ENCODE measurements around the gene CCBE1. TPM values are rescaled to one million over a fixed set of nuclear protein-coding genes. Genes with fewer than 3 reads are reported as not detected.
"Not testable (repeated sequence)": the region's sequence is repeated elsewhere in the genome, so short reads cannot be mapped to it uniquely, and the experiment has no call there.

The CCBE1 gene
- total and polyA plus RNA-seq, 7 donors = 0.23 to 61.1 (median 38.9) TPM

DNA sequence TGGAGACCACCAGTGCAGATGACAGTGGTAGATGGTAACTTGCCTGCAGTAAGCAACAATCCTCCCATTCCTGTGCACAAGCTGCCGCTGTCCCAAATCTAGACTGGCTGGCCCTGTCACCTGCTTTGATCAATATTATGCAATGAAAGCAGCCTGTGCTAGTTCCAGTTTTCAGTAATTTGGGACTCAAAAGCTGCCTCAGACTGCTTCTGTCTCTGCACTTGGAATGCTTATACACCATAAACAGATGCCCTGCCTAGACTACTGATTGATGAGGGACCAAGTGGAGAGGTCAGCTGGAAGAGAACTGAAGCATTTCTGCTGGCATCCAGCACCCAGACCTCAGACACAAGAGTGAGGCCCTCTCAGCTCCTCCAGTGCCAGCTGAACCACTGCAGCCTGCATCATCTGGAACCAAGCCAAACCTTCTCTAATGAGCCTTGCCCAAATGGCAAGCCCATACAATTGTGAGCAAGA is 24.9 kb downstream of the CCBE1 start:
- no peak overlapping the region for H3K4me3 ChIP-seq

DNA sequence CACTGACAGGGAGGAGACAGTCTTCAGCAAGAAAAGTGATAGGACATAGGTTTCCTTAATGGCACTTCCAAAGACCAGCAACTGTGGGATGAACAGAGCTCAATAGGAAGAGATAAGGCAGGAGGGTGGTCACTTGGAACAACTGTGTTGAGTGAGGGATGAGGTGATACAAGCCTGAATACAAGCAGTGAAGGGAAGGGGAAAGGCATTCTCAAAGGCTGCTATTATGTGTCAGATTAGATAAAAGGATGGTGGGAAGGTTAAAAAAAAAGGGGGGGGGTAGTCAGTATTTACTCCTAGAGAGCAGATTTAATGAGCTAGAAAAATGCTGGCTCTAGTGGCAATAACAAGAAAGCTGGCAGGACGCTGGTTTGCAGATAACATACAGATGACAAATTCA is 25.7 kb downstream of the CCBE1 start:
- no peak for TF ChIP-seq EP300 (IDR thresholded peaks at IDR 0.05)
- TF ChIP-seq, protein P1, sequence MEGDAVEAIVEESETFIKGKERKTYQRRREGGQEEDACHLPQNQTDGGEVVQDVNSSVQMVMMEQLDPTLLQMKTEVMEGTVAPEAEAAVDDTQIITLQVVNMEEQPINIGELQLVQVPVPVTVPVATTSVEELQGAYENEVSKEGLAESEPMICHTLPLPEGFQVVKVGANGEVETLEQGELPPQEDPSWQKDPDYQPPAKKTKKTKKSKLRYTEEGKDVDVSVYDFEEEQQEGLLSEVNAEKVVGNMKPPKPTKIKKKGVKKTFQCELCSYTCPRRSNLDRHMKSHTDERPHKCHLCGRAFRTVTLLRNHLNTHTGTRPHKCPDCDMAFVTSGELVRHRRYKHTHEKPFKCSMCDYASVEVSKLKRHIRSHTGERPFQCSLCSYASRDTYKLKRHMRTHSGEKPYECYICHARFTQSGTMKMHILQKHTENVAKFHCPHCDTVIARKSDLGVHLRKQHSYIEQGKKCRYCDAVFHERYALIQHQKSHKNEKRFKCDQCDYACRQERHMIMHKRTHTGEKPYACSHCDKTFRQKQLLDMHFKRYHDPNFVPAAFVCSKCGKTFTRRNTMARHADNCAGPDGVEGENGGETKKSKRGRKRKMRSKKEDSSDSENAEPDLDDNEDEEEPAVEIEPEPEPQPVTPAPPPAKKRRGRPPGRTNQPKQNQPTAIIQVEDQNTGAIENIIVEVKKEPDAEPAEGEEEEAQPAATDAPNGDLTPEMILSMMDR (IDR thresholded peaks at IDR 0.05) = no peak
- H3K27me3 ChIP-seq = no peaks in the 10 kb centered on the region
- H3K27ac ChIP-seq = peak overlapping the region; percentile 23 to 86 (median 74)
- intact Hi-C loops (cut with DNase I) = no loop called here
- no peak for DNase-seq
- peaks cover 0 to 93% (median 77%) of the 10 kb centered on the region in 4 donors for H3K4me1 ChIP-seq
- 55 to 65% methylated on average over 1 of the region's 1 CpG for WGBS, 2 donors
- H3K4me3 ChIP-seq = no peak overlapping the region
- H3K9me3 ChIP-seq = no peaks in the 10 kb centered on the region
- H3K36me3 ChIP-seq = no peaks in the 10 kb centered on the region

More for the DNA sequence above, 24.9 kb downstream of the CCBE1 start:
- Histone ChIP-seq H3K4me1 (peaks cover 0 to 93% (median 73%) of the 10 kb centered on the region in 4 donors), H3K36me3 (no peaks in the 10 kb centered on the region), H3K9me3 (no peaks in the 10 kb centered on the region), H3K27ac (peak overlapping the region; percentile 23 to 86 (median 74)), H3K27me3 (no peaks in the 10 kb centered on the region)
- peak; percentile 75 for DNase-seq
- TF ChIP-seq EP300 (IDR thresholded peaks at IDR 0.05) (no peak), POLR2AphosphoS5 (IDR thresholded peaks at IDR 0.05) (peak in 2 of 4 donors; percentile 37 to 52), POLR2A (IDR thresholded peaks at IDR 0.05) (no peak)
- TF ChIP-seq, protein P1 (IDR thresholded peaks at IDR 0.05) = no peak
- WGBS, 2 donors = 82 to 95% methylated on average over 1 of the region's 1 CpG
- intact Hi-C loops (cut with DNase I) = no loop called here

DNA sequence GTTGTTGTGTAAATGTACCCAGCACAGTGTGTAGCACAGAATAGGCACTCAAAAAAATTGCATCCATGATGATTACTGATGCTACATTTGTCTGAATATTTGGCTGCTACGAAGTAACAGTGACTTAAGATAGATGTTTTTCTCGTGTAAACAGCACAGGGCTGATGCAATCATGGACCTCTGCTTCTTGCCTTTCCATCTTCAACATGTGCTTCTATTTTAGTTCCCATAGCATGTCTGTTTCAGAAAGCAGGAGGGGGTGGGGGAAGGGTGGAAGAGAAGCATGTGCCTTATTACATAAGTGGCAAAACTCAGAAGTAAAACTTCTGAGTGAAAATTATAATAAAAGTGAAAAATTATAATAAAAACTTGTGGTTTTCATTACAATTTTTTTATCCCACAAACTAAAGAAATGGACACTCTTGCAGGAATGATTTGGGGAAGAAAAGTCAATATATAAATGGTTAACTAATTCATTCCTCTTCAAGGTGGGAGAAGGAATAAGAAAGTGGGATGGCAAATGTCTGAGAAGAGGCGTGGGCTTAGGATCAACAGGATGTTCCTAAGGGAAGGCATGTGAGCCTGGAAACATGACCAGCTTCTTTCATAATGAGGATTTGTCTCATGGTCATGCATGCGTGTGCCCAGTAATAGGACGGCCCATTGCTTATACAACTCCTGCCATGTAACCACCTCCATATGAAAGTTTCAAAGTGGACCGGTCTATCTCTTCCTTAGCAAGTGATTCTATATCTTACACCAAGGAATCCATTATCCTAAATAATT is 27.2 kb downstream of the CCBE1 start:
- DNase-seq = peak; percentile 79
- no peak overlapping the region for H3K4me3 ChIP-seq
- no peaks in the 10 kb centered on the region for H3K27me3 ChIP-seq
- intact Hi-C loops (cut with DNase I) = no loop called here
- H3K9me3 ChIP-seq = no peaks in the 10 kb centered on the region
- WGBS, 2 donors = 82% methylated on average over 6 of the region's 6 CpGs
- TF ChIP-seq EP300 (IDR thresholded peaks at IDR 0.05) (peak in 1 of 4 donors; percentile 64), POLR2A (IDR thresholded peaks at IDR 0.05) (no peak), POLR2AphosphoS5 (IDR thresholded peaks at IDR 0.05) (peak in 2 of 4 donors; percentile 28 to 60)
- peak overlapping the region in 3 of 4 donors; percentile 63 to 86 (median 86) for H3K27ac ChIP-seq
- H3K36me3 ChIP-seq = no peaks in the 10 kb centered on the region
- peaks cover 0 to 95% (median 80%) of the 10 kb centered on the region in 4 donors for H3K4me1 ChIP-seq

DNA sequence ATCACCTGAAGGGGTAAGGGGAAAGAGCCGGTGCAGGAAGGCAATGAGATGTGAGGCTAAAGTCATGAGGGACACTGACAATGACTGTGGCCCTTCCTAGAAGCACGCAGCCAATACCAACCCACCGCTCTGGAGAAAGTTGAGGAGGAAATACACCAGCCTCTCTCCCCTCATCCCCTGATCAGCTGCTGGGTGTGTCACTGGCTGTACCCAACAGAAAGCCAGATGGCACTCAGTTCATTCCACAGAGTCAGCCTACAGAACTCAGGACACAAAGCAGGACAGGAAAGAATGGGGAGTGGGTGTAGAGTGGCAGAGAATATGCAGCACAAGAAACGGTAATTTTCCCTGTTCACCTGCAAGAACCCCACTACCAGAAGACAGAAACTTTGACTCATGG is 29.7 kb downstream of the CCBE1 start:
- peak overlapping the region in 3 of 4 donors; percentile 76 to 84 (median 84) for H3K27ac ChIP-seq
- H3K9me3 ChIP-seq = no peaks in the 10 kb centered on the region
- no peaks in the 10 kb centered on the region for H3K36me3 ChIP-seq
- intact Hi-C loops (cut with DNase I) = no loop called here
- no peak for DNase-seq
- H3K27me3 ChIP-seq = no peaks in the 10 kb centered on the region
- WGBS, 2 donors = 81 to 82% methylated on average over 4 of the region's 4 CpGs
- peaks cover 0 to 95% (median 75%) of the 10 kb centered on the region in 4 donors for H3K4me1 ChIP-seq
- H3K4me3 ChIP-seq = no peak overlapping the region
- TF ChIP-seq POLR2A (IDR thresholded peaks at IDR 0.05) (no peak), EP300 (IDR thresholded peaks at IDR 0.05) (no peak), POLR2AphosphoS5 (IDR thresholded peaks at IDR 0.05) (no peak)
- TF ChIP-seq, protein P1 (IDR thresholded peaks at IDR 0.05) = no peak

DNA sequence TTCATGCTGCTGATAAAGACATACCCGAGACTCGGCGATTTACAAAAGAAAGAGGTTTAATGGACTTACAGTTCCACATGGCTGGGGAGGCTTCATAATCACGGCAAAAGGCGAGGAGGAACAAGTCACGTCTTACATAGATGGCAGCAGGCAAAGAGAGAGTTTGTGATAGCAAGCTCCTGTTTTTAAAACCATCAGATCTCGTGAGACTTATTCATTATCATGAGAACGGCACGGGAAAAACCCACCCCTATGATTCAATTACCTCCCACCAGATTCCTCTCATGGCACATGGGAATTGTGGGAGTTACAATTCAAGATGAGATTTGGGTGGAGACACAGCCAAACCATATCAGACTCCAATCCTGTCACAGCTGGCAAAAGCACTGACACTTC is 31.2 kb downstream of the CCBE1 start:
- Histone ChIP-seq H3K4me1 (peaks cover 0 to 95% (median 75%) of the 10 kb centered on the region in 4 donors), H3K27ac (peak overlapping the region in 3 of 4 donors; percentile 76 to 84 (median 84))
- H3K4me3 ChIP-seq; intact Hi-C loops (cut with DNase I); DNase-seq; H3K36me3 ChIP-seq; H3K9me3 ChIP-seq; H3K27me3 ChIP-seq: not testable (repeated sequence)
- WGBS, 2 donors = 83 to 86% methylated on average over 9 of the region's 9 CpGs
